ENCODE data around the gene DGLUCY.
"Not testable (repeated sequence)": the region's sequence is repeated elsewhere in the genome, so short reads cannot be mapped to it uniquely, and the experiment has no call there.

Gene DGLUCY

GRCh38 chr14:91090743-91091142, 23.1 kb upstream of the DGLUCY start:
- in situ Hi-C loops (cut with HindIII; ENCODE audit: low sequenced_read_pairs): no loop called here
- no peak overlapping the region for H3K4me3 ChIP-seq (ENCODE audit: low read depth, low read length)
- no peak for DNase-seq (ENCODE audit: low read depth)
- no peak for TF ChIP-seq CTCF (IDR thresholded peaks at IDR 0.05; ENCODE audit: low read depth, low read length, missing control alignments)

DNA sequence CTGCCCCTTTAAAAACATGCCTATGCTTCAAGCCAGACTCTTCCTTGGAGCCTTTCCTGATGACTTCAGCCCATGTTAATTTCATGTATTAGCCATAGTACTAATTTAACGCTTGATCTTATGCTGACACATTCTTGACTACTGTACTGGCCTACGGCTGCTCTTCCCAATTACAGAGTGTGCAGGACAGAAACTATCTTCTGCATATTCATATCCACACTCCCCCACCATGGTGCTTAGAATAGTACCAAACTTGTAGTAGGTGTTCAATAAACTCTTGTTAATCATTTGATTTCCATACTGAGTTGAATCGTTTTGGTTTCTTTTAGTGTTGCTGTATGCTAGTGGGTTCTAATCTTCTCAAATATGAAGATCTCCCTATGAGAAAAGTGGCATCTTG, 21.8 kb upstream of the DGLUCY start:
- in situ Hi-C loops (cut with HindIII; ENCODE audit: low sequenced_read_pairs): no loop called here
- no peak for TF ChIP-seq CTCF (IDR thresholded peaks at IDR 0.05; ENCODE audit: low read depth, low read length, missing control alignments)
- no peak for DNase-seq (ENCODE audit: low read depth)
- H3K4me3 ChIP-seq (ENCODE audit: low read depth, low read length): no peak overlapping the region

DNA sequence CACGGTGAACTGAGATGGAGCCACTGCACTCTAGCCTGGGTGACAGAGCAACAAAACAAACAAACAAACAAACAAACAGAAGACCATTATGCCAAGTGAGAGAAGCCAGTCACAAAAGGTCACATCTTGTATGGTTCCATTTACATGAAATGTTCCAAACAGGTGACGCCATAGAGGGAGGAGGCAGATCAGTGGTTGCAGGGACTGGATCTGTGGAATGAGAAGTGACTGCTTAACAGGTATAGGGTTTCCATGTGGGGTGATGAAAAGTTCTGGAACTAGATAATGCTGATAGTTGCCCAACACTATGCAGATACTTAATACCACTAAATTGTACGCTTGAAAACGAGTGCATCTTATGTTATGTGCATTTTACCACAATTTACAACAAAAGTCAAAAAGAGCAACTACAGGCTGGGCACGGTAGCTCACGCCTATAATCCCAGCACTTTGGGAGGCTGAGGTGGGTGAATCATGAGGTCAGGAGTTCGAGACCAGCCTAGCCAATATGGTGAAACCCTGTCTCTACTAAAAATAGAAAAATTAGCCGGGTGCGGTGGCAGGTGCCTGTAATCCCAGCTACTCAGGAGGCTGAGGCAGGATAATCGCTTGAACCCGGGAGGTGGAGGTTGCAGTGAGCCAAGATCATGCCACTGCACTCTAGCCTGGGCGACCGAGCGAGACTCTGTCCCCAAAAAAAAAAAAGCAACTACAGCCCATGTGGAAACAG, 20.0 kb upstream of the DGLUCY start:
- DNase-seq (ENCODE audit: low read depth); in situ Hi-C loops (cut with HindIII; ENCODE audit: low sequenced_read_pairs); H3K4me3 ChIP-seq (ENCODE audit: low read depth, low read length): not testable (repeated sequence)

- in situ Hi-C loops (cut with HindIII; ENCODE audit: low sequenced_read_pairs): no loop called here
- DNase-seq (ENCODE audit: low read depth): no peak
- TF ChIP-seq CTCF (IDR thresholded peaks at IDR 0.05; ENCODE audit: low read depth, low read length, missing control alignments): no peak
- no peak overlapping the region for H3K4me3 ChIP-seq (ENCODE audit: low read depth, low read length)
Observed at GRCh38 chr14:91094772-91095171, 19.1 kb upstream of the DGLUCY start.

DNA sequence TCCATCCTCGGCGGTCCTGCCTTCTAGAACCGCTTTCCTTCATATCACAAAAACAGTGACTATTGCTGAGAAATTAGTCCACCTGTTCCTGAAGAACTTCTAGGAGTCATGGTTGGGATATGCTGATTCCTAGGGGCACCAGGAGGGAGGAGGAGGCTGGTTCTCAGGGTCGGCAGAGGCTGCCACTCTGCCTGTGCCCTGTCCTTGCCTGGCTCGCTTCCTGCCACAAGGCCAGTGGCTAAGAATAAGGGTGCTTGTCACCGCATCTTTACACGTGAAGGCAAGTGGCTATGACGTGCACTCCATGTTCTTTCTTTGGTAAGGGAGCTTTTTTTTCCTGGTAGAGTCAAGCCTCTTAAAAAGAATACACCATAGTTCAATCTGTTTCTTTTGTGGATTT, 18.7 kb upstream of the DGLUCY start:
- no peak overlapping the region for H3K4me3 ChIP-seq (ENCODE audit: low read depth, low read length)
- in situ Hi-C loops (cut with HindIII; ENCODE audit: low sequenced_read_pairs): no loop called here
- DNase-seq (ENCODE audit: low read depth): no peak
- no peak for TF ChIP-seq CTCF (IDR thresholded peaks at IDR 0.05; ENCODE audit: low read depth, low read length, missing control alignments)

- in situ Hi-C loops (cut with HindIII; ENCODE audit: low sequenced_read_pairs); DNase-seq (ENCODE audit: low read depth); H3K4me3 ChIP-seq (ENCODE audit: low read depth, low read length): not testable (repeated sequence)
Observed at GRCh38 chr14:91097657-91098056, 16.2 kb upstream of the DGLUCY start.

DNA sequence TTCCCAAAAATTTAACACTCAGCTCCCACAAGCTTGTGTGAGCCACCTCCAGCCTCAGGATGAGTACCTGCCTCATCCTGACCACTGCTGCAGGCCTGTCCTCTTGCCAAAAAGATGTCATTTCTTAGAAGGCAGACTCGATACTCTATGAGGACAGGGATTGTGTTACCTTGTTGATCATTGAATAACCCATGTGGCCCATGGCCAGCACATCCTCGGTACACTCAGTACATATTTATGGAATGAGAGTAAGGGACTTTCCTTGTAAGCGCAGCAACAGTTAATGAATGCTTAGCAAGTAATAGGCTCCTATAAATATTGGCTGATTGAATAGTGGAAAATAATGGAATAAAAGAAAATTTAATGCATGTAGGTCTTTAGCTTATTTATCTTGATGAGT, 15.3 kb upstream of the DGLUCY start:
- in situ Hi-C loops (cut with HindIII; ENCODE audit: low sequenced_read_pairs): no loop called here
- no peak for TF ChIP-seq CTCF (IDR thresholded peaks at IDR 0.05; ENCODE audit: low read depth, low read length, missing control alignments)
- DNase-seq (ENCODE audit: low read depth): no peak
- H3K4me3 ChIP-seq (ENCODE audit: low read depth, low read length): no peak overlapping the region

DNA sequence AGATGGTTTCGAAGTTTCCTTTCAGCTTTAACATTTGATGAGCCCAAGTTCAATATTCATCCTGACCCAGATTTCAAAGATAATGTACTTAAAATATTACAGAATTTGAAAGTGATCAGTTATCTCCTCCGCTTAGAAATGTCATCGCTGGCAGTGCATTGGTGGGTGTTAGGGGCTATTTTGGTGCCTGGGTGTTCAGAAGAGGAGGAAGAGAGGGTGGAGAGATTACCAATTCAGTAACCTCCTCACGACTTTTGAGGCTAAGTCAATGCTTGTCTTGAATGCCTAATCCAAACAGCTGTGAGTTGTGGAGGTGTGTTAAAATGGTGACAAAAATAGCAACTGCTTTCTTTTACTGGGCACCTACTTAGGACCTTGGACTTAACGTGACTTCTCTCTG, 13.8 kb upstream of the DGLUCY start:
- H3K4me3 ChIP-seq (ENCODE audit: low read depth, low read length): no peak overlapping the region
- in situ Hi-C loops (cut with HindIII; ENCODE audit: low sequenced_read_pairs): no loop called here
- TF ChIP-seq CTCF (IDR thresholded peaks at IDR 0.05; ENCODE audit: low read depth, low read length, missing control alignments): no peak
- DNase-seq (ENCODE audit: low read depth): no peak

Measured in astrocyte of the cerebellum (primary cell).